ENCODE results near the gene PRM2.

Gene PRM2

GRCh38 chr16:11297492-11298142 lies 21.3 kb upstream of the PRM2 start:
- no peak for TF ChIP-seq CTCF (IDR thresholded peaks at IDR 0.05)

GRCh38 chr16:11296706-11297491 lies 20.6 kb upstream of the PRM2 start:
- no peak for TF ChIP-seq CTCF (IDR thresholded peaks at IDR 0.05)

- TF ChIP-seq CTCF (IDR thresholded peaks at IDR 0.05) = no peak
Measured at GRCh38 chr16:11296351-11296705, 20.0 kb upstream of the PRM2 start.

GRCh38 chr16:11295672-11296071 lies 19.4 kb upstream of the PRM2 start:
- no peak for TF ChIP-seq CTCF (IDR thresholded peaks at IDR 0.05)

- no peak for TF ChIP-seq CTCF (IDR thresholded peaks at IDR 0.05)
Measured at GRCh38 chr16:11292076-11292748, 15.9 kb upstream of the PRM2 start.

- no peak for TF ChIP-seq CTCF (IDR thresholded peaks at IDR 0.05)
Measured at GRCh38 chr16:11291091-11291703, 14.9 kb upstream of the PRM2 start.

- no peak for TF ChIP-seq CTCF (IDR thresholded peaks at IDR 0.05)
Measured at GRCh38 chr16:11290102-11290893, 14.0 kb upstream of the PRM2 start.

Data from LNCAP (cell line).